Smooth muscle cell (in vitro differentiated cells): ENCODE results near the gene ZNF383. TPM values are rescaled to one million over a fixed set of nuclear protein-coding genes. Genes with fewer than 3 reads are reported as not detected.

ENCODE experiments used
- DNase-seq: peaks from one replicate; lab custom pipeline; 2025; ENCODE audit not compliant: unreplicated experiment; lab: John Stamatoyannopoulos, UW
- H2AFZ ChIP-seq: fragments of 200-600 bp; sonication (generic); 2 replicates; pipeline ENCODE4 v1.6.0; 2016; ENCODE audit warnings: antibody characterized with exemption, low read depth, mild to moderate bottlenecking
- H3F3A ChIP-seq: fragments of 200-600 bp; sonication (generic); 2 replicates; pipeline ENCODE4 v1.6.0; 2017; ENCODE audit warnings: antibody characterized with exemption, low read depth
- H3K27ac ChIP-seq: fragments of 200-600 bp; sonication (generic); 2 replicates; pipeline ENCODE4 v1.5.1; 2016; ENCODE audit warnings: low read depth, mild to moderate bottlenecking
- H3K27me3 ChIP-seq: fragments of 200-600 bp; sonication (generic); 2 replicates; pipeline ENCODE4 v1.6.1; 2016; ENCODE audit warnings: low read depth, mild to moderate bottlenecking
- H3K36me3 ChIP-seq: fragments of 200-600 bp; sonication (generic); 2 replicates; pipeline ENCODE4 v1.5.1; 2016; ENCODE audit warnings: low read depth
- H3K4me1 ChIP-seq: fragments of 200-600 bp; sonication (generic); 2 replicates; pipeline ENCODE4 v1.5.1; 2016; ENCODE audit warnings: low read depth
- H3K4me2 ChIP-seq: fragments of 200-600 bp; sonication (generic); 2 replicates; pipeline ENCODE4 v1.6.0; 2016; ENCODE audit warnings: mild to moderate bottlenecking
- H3K4me3 ChIP-seq: fragments of 200-600 bp; sonication (generic); 2 replicates; pipeline ENCODE4 v1.5.1; 2016; ENCODE audit warnings: mild to moderate bottlenecking
- H3K79me2 ChIP-seq: fragments of 200-600 bp; sonication (generic); 2 replicates; pipeline ENCODE4 v1.6.0; 2016; ENCODE audit warnings: low read depth, mild to moderate bottlenecking
- H3K9ac ChIP-seq: fragments of 200-600 bp; sonication (generic); 2 replicates; pipeline ENCODE4 v1.6.0; 2016; ENCODE audit warnings: low read depth
- H3K9me3 ChIP-seq: fragments of 200-600 bp; sonication (generic); replicated peaks from 2 replicates; pipeline ENCODE4 v1.5.1; 2016; ENCODE audit warnings: low read depth
- H4K20me1 ChIP-seq: fragments of 200-600 bp; sonication (generic); 2 replicates; pipeline ENCODE4 v1.6.0; 2016; ENCODE audit warnings: low read depth
- WGBS: methylation state at CpG from one replicate; pipeline ENCODE4 v1.1.7; 2016; ENCODE audit warnings: low lambda C conversion rate; 5-methylcytosine and 5-hydroxymethylcytosine counted together
- polyA plus RNA-seq: library from polyadenylated mRNA; unstranded; fragments of >200 nt; fragmentation: Nextera tagmentation; extraction: Ambion mirVana; gene quantifications from 2 replicates; pipeline ENCODE4 v1.2.1, GENCODE V29; 2016
- total RNA-seq: library from RNA; depleted of rRNA; stranded (reverse); fragments of >200 nt; gene quantifications from 2 replicates; pipeline ENCODE4 v1.2.3, GENCODE V29; 2014
- TF ChIP-seq, protein P1 (sequence below): fragments of 200-600 bp; sonication (generic); IDR thresholded peaks from 2 replicates; pipeline ENCODE4 v1.5.1; 2017; ENCODE audit warnings: borderline replicate concordance, mild to moderate bottlenecking, antibody characterized with exemption; ENCODE audit not compliant: insufficient read depth, poor library complexity, severe bottlenecking

Gene ZNF383
- total and polyA plus RNA-seq, 2 experiments from 2014 or later: 2.5 to 10.0 TPM

GRCh38 chr19:37221136-37221535 lies 3.1 kb downstream of the ZNF383 start:
- Histone ChIP-seq H3K4me1 (peaks cover 7% of the 10 kb centered on the region), H3F3A (no peaks in the 10 kb centered on the region), H4K20me1 (no peaks in the 10 kb centered on the region), H3K27ac (no peak overlapping the region), H3K4me2 (no peak overlapping the region), H3K9me3 (no peaks in the 10 kb centered on the region), H3K79me2 (peaks cover 42% of the 10 kb centered on the region), H3K4me3 (no peak overlapping the region), H3K27me3 (no peaks in the 10 kb centered on the region), H3K36me3 (peaks cover 25% of the 10 kb centered on the region), H2AFZ (no peak overlapping the region), H3K9ac (no peak overlapping the region)
- TF ChIP-seq, protein P1, sequence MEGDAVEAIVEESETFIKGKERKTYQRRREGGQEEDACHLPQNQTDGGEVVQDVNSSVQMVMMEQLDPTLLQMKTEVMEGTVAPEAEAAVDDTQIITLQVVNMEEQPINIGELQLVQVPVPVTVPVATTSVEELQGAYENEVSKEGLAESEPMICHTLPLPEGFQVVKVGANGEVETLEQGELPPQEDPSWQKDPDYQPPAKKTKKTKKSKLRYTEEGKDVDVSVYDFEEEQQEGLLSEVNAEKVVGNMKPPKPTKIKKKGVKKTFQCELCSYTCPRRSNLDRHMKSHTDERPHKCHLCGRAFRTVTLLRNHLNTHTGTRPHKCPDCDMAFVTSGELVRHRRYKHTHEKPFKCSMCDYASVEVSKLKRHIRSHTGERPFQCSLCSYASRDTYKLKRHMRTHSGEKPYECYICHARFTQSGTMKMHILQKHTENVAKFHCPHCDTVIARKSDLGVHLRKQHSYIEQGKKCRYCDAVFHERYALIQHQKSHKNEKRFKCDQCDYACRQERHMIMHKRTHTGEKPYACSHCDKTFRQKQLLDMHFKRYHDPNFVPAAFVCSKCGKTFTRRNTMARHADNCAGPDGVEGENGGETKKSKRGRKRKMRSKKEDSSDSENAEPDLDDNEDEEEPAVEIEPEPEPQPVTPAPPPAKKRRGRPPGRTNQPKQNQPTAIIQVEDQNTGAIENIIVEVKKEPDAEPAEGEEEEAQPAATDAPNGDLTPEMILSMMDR: no peak
- DNase-seq: no peak
- WGBS: 94% methylated on average over 2 of the region's 2 CpGs

DNA sequence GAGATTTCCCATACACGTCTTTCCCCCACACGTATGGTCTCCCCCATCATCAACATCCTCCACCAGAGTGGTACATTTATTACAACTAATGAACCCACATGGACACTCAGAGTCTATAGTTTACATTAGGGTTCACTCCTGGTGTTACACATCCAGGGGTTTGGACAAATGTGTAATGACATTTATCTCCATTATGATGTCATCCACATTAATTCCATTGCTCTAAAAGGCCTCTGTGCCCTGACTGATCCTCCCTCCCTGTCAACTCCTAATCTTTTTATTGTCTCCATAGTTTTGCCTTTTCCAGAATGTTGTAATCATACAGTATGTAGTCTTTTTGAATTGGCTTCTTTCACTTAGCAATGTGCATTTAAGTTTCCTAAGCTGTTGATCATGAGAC lies 8.2 kb downstream of the ZNF383 start:
- WGBS: 100% methylated on average over 2 of the region's 2 CpGs
- H3K9me3 ChIP-seq: peaks cover 3% of the 10 kb centered on the region
- no peaks in the 10 kb centered on the region for H3K27me3 ChIP-seq
- no peak overlapping the region for H2AFZ ChIP-seq
- H3K36me3 ChIP-seq: peaks cover 65% of the 10 kb centered on the region
- no peaks in the 10 kb centered on the region for H3K4me1 ChIP-seq
- H3F3A ChIP-seq: no peaks in the 10 kb centered on the region
- no peak overlapping the region for H3K9ac ChIP-seq
- H3K79me2 ChIP-seq: peaks cover 23% of the 10 kb centered on the region
- H4K20me1 ChIP-seq: no peaks in the 10 kb centered on the region
- TF ChIP-seq, protein P1: no peak
- no peak overlapping the region for H3K4me3 ChIP-seq
- DNase-seq: no peak
- no peak overlapping the region for H3K27ac ChIP-seq
- H3K4me2 ChIP-seq: no peak overlapping the region

- Histone ChIP-seq H3K9me3 (peaks cover 16% of the 10 kb centered on the region), H3K4me2 (no peak overlapping the region), H3K4me1 (no peaks in the 10 kb centered on the region), H4K20me1 (no peaks in the 10 kb centered on the region), H3K4me3 (no peak overlapping the region), H3K27ac (no peak overlapping the region), H3K27me3 (no peaks in the 10 kb centered on the region), H3K79me2 (peaks cover 16% of the 10 kb centered on the region), H3F3A (no peaks in the 10 kb centered on the region), H2AFZ (no peak overlapping the region), H3K9ac (no peak overlapping the region), H3K36me3 (peaks cover 74% of the 10 kb centered on the region)
- TF ChIP-seq, protein P1: peak; percentile 58
- 69% methylated on average over 12 of the region's 12 CpGs for WGBS
- no peak for DNase-seq
Measured at GRCh38 chr19:37227996-37228395, 10.0 kb downstream of the ZNF383 start.

DNA sequence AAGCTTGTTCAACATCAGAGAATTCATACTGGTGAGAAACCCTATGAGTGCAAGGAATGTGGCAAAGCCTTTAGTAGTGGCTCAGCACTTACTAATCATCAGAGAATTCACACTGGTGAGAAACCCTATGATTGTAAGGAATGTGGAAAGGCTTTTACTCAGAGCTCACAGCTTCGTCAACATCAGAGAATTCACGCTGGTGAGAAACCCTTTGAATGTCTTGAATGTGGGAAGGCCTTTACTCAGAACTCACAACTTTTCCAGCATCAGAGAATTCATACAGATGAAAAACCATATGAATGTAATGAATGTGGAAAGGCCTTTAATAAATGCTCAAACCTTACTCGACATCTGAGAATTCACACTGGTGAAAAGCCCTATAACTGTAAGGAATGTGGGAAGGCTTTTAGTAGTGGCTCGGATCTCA lies 25.2 kb downstream of the ZNF383 start:
- no peak overlapping the region for H3K9ac ChIP-seq
- H3K79me2 ChIP-seq: no peaks in the 10 kb centered on the region
- peaks cover 74% of the 10 kb centered on the region for H3K36me3 ChIP-seq
- TF ChIP-seq, protein P1: no peak
- H3K27me3 ChIP-seq: no peaks in the 10 kb centered on the region
- 94% methylated on average over 4 of the region's 4 CpGs for WGBS
- peaks cover 80% of the 10 kb centered on the region for H3K9me3 ChIP-seq
- no peak for DNase-seq
- no peak overlapping the region for H3K4me2 ChIP-seq
- H3F3A ChIP-seq: no peaks in the 10 kb centered on the region
- no peak overlapping the region for H2AFZ ChIP-seq
- no peaks in the 10 kb centered on the region for H3K4me1 ChIP-seq
- H4K20me1 ChIP-seq: no peaks in the 10 kb centered on the region
- no peak overlapping the region for H3K27ac ChIP-seq
- peak overlapping the region; percentile 2 for H3K4me3 ChIP-seq
